Activated CD4-positive, CD25-positive, alpha-beta regulatory T cell treated with anti-CD3 and anti-CD28 coated beads, Interleukin-2, amount 50 U/mL, for 72 hours (primary cell): ENCODE results near the gene PAOX.
"Not testable (repeated sequence)": the region's sequence is repeated elsewhere in the genome, so short reads cannot be mapped to it uniquely, and the experiment has no call there.

Experiments
- DNase-seq: peaks from one replicate; pipeline ENCODE4 v3.0.0; 2021

PAOX gene

GRCh38 chr10:133411523-133412380 lies 32.7 kb downstream of the PAOX start:
- DNase-seq: no peak

- DNase-seq: no peak
Observed at GRCh38 chr10:133412381-133412711, 33.3 kb downstream of the PAOX start.

GRCh38 chr10:133414401-133414800 lies 35.3 kb downstream of the PAOX start:
- not testable (repeated sequence) for DNase-seq

DNA sequence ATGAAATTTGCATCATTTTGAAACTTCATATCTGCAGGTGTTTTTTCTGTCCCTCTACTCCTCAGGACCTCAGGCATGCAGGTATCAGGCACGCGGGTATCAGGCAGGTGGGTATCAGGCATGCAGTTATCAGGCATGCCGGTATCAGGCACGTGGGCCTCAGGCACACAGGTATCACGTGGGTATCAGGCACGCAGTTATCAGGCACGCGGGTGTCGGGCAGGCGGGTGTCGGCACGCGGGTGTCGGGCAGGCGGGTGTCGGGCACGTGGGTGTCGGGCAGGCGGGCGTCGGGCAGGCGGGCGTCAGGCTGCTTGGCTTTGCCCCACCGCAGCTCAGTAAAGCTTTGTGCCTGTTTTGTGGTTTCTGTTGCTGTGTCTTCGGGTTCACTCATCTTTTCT lies 36.7 kb downstream of the PAOX start:
- no peak for DNase-seq

DNA sequence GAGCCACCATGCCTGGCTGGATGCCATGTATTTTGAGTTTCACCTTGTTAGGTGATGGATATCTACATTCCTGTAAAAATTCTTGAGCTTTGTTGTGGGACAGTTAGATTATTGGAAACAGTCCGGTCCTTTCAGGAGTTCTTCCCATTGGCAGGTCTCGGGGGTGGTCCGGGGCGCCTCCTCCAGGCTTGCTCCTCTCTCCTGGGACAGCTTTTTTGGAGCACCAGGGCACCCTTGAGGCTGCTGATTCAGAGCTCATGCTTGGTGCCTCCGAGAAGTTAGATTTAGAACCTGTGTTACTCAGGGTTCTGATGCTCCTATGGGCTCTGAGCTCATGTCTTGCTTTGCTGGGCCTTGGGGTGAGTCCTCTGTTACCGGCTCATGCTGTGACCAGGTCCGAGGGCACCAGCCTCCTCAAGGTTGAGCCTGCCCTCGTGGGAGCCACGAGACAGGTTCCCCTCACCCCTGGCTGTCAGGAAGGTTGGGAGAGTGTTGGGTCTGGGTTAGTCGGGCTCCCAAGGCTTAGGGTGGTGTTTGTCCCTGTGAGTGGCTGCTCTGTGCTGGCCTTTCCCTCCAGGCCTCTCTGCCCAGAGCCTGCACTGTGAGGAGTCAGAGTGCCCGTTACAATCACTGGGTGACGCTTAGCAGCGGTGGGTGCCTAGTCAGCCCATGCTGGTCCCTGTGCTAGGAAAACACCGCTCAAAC lies 39.4 kb downstream of the PAOX start:
- no peak for DNase-seq

DNA sequence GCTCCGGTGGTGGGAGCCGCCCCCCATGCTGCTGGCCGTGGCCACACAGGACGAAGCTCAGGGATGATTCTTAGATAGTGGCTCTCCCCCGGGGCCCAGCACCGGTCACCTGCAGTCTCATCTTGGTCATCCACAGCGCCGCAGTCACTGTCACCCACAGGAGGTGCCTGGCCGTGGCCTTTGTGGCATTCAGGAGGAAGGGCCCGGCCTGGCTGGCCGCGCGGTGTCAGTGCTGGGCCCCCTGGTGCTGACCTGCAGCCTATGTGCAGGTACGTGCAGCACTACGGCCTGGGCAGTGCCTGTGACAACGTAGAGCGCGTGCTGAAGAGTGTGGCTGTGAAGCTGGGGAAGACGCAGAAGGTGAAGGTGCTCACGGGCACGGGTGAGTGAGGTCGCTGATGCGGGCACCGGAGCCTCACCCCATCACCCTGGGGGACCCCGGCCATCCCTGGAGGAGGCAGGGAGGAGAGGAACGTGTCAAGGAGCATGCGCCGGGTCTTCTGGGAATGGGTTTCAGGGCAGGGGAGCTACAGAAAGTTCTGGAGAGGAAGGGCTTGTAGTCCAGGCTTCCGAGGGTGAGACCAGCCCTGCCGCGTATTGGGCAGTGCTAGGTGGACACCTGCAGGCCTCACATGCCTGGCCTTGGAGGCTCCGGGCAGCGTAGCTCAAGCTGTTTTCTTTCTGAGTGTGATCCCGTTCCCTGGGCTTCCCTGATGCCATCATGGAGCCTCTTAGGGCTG lies 40.3 kb downstream of the PAOX start:
- DNase-seq: no peak

DNA sequence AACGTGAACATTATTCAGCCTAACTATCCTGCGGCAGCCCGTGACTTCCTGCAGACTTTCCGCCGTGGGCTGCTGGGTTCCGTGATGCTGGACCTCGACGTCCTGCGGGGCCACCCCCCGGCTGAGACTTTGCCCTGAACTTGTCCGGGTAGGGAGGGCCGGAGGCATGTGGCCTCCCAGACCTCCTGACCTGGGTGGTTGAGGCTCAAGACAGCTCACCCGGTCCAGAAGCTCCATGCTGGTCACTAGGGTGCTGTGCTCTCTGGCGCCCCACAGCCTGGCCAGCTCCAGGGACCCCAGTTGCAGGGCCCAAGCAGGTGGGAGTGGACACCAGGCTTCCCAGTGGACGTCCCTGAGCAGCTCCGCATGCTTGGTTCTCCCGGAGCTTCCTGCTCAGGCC lies 41.0 kb downstream of the PAOX start:
- no peak for DNase-seq

GRCh38 chr10:133420579-133420978 lies 41.5 kb downstream of the PAOX start:
- no peak for DNase-seq

- no peak for DNase-seq
Observed at GRCh38 chr10:133421336-133422222, 42.5 kb downstream of the PAOX start.

DNA sequence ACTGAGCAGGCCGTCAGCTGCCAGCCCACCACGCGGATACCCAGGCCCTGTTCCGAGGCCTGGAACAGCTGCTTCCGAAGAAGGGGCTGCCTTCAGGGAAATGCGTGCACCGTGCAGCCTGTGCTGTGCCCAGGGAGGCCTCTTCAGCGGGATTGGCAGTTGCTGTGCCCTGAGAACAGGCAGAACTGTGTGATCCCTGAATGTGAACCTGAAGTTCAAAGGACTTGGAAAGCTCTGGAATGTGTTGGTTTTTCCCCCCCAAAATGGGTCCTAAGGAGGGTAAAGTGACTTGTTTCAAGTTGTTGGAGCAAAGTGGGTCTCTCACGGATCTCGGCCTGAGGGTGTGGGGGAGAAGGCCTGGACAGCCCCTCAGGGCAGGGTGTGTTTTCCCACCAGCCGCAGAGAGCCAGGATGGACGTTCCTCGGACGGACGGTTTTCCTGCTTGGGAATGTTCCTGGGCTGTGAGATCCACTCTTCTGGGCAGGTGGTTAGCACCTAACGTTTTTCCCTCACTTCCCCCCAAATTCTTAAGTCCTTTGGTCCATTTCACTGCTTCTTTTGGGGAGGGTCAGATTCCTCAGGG lies 43.3 kb downstream of the PAOX start:
- no peak for DNase-seq

DNA sequence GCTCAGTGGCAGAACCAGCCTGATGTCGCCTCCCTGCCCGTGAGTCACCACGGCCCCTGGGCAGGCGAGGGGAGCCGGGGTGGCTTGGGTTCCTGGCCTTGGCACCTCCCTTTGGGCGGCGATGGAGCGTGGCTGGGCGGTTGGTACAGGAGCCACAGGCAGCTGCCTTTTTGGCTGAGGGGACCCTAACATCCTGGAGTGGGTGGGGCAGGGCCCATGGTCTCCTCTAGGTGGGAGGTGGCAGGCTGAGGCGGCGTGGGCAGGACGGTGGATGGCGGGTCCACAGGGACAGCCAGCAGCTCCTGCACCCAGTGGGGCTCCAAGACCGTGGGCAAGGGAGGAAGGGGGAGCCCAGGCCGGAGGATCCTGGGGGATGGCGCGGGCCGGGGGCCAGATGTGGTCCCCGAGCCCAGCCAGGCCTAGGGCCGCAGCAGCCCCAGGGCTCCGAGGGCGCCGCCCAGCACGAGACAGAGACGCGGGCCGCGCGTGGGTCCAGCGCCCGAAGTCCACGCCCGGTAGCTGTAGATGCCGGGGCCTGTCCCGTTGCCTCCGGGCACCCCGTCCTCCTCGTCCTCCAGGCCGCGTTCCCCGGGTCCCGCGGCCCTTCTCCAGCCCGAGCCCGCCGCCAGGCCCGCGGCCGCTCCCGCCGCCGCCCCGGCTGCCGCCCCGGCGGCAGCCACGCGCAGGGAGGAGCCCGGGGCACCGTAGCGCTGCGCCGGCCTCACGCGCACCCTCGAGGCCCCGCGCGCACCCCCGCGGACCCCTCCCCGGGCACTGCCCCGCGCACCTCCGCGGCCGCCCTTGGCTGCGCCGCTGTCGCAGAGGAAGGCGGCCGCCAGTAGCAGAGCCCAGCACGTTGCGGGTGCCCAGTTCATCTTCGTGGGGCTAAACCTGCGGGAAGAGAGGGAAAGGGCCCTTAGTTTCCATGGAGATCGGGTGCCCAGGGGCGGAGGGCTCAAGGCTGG lies 44.0 kb downstream of the PAOX start:
- no peak for DNase-seq

DNA sequence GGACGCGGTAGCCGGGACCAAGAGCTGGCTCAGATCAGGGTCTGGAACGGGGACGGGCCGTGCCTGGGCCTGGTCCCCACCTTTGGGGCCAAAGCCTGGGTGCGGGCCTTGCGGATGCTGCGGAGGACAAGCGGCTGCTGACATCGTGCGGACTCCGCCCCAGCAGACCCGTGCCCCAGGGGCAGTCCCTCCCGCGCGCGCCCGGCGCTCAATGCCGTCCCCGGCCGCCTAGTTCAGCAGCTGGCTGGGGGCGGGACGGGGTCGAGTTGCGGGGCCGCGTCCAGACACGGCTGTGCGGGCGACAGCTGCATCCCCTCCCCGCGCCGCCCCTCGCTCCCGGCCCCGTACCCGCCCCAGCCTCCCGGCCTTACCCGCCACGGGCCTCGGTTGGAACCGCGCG lies 45.0 kb downstream of the PAOX start:
- not testable (repeated sequence) for DNase-seq

DNA sequence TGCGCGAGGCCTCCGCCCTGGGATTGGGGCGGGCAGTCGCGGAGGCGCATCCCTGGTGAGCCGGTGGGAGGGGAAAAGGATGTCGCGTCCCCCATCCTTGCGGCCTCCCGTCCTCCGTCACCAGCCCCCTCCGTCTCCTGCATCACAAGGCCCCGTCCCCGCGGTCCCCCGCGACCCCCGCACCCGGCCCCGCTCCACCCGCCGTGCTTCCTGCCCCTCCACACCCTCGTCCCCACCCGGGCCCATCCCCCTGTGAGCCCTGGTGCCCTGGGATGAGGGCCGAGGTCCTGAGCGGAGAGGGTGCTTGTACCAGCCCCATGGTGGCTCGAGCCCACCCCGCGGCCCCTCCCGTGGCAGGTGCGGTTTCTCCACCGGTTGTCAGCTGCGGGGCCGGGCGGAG lies 45.5 kb downstream of the PAOX start, which contains the start of gene SPRN:
Gene SPRN, minus strand, starts transcription at position 25 of the 400 bp plus-strand sequence. CDS start 944 bp downstream, outside the sequence.
- DNase-seq: not testable (repeated sequence)

DNA sequence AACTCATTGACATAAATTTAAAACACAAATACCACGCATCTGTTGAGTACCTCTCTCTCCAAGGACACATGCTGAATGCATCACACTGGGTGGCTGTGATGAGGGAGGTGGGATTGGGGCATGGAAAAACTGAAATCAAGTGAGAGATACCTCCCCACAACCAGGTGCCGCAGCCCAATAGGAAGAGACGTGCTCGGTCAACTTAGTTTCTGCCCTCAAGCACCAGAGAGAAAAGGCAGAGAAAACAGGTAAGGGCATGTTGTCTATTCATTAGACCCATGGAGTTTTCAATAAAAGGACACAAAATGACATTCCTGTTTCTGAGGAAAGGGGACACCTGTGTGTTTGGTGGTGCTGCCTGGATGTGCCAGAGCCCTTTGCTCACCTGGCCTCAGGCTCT lies 50.5 kb downstream of the PAOX start:
- not testable (repeated sequence) for DNase-seq

DNA sequence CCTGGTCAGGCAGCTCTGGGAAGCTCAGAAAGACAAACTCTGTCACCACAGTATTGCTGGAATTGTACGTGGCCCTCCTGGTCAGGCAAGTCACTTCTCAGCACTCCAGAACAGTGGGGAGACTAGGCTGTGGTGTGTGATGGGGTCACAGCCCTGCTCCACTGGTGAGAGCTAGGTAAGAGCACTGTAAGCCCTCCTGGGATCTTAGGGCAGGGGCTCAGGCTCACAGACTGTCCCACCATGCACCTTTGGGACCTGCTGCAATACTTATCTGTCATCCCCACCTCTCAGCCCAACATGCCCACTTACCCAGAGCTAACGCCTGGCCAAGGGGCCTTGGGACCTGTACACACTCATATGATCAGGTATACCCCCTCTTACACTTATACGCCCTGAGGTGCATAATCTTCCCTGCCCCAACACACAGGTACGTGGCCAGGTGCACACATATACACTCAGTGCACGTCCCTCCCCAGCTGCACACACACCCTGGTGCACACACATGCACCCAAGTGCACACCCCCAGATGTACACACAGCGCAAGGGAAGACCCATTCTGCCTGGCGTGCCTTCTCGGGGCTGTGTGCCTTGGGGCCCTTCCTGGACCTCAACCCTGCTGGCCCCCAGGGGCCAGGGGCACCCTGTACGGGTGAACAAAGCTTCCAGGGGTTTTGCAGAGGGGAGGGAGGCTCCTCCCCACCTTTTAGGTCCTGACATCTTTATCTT lies 53.0 kb downstream of the PAOX start:
- not testable (repeated sequence) for DNase-seq

- not testable (repeated sequence) for DNase-seq
Observed at GRCh38 chr10:133432789-133433188, 53.7 kb downstream of the PAOX start.

- no peak for DNase-seq
Observed at GRCh38 chr10:133438711-133439273, 59.7 kb downstream of the PAOX start.

DNA sequence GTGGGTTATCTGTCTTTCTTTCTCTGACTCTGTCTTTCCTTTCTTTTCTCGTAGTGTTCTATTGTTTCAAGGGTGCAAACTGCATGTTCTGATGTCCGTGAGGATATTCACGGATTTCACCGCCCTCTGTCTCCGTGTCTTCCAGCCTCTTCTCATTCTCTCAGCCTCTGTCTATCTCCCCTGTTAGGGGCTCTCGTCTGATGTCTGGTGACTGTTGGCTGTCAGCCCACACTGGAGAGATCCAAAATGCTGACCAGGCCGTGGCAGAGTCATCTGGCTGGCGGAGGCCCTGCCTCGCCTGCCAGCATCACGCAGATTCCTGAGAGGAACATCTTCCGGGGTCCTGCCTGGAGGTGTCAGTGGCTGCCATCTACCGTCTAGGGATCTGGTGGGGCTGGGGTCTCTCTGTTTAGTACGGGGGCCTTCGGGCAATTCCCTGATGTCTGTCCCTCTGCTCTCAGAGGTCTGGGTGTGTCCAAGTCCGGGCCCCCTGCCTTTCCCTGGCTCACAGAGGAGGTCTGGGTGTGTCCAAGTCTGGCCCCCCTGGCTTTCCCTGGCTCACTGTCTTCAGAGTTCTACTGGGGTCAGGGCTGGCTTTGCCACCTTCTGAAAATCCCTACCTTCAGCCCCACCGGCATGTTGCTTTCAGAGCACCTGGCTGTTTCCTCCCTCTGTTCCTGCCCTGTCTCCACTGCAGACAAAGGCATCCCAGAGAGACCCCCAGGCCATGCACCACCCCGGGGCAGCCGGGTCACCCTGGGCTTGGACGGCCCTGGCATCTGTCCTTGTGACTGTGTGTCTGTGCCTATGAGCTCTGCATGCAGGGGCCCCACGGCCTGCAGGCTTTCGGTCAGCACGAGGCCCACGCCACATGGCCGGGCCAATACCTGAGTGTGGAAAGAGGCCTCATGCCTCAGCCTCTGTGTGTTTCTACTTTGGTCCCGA lies 60.7 kb downstream of the PAOX start:
- DNase-seq: no peak
